Activated T-helper 17 cell treated with anti-CD3 and anti-CD28 coated beads, Interleukin-2, amount 50 U/mL, for 72 hours (primary cell): ENCODE results near the gene KRT36. TPM values are rescaled to one million over a fixed set of nuclear protein-coding genes. Genes with fewer than 3 reads are reported as not detected.

Source experiments
- ATAC-seq: fragments of 150-1000 bp; cut with Tn5 transposase; replicated peaks from 2 replicates; pipeline ENCODE4 v1.10.0; 2021; ENCODE audit warnings: mild to moderate bottlenecking, moderate library complexity
- H3K27ac Mint-ChIP-seq: one replicate; pipeline ENCODE4 v1.8.0; 2022; ENCODE audit warnings: mixed read lengths
- H3K27me3 Mint-ChIP-seq: one replicate; pipeline ENCODE4 v1.8.0; 2022; ENCODE audit warnings: mixed read lengths
- H3K36me3 Mint-ChIP-seq: one replicate; pipeline ENCODE4 v1.8.0; 2022; ENCODE audit warnings: low read depth, mild to moderate bottlenecking, mixed read lengths
- H3K4me1 Mint-ChIP-seq: one replicate; pipeline ENCODE4 v1.8.0; 2022; ENCODE audit warnings: mixed read lengths
- H3K4me3 Mint-ChIP-seq: one replicate; pipeline ENCODE4 v1.8.0; 2022; ENCODE audit warnings: mild to moderate bottlenecking, mixed read lengths
- H3K9me3 Mint-ChIP-seq: one replicate; pipeline ENCODE4 v1.8.0; 2022; ENCODE audit warnings: mixed read lengths
- total RNA-seq, 2 donors: library from RNA; stranded (reverse); gene quantifications; one replicate each; pipeline ENCODE4 v1.2.3, GENCODE V29; 2022

Gene KRT36
- total RNA-seq, 2 donors from 2014 or later = not detected

GRCh38 chr17:41456204-41456603, 33.5 kb downstream of the KRT36 start:
- ATAC-seq = no peak
- H3K27ac Mint-ChIP-seq = no peak overlapping the region
- H3K4me1 Mint-ChIP-seq = no peaks in the 10 kb centered on the region
- no peaks in the 10 kb centered on the region for H3K36me3 Mint-ChIP-seq
- no peaks in the 10 kb centered on the region for H3K9me3 Mint-ChIP-seq
- no peak overlapping the region for H3K4me3 Mint-ChIP-seq
- peaks cover 2% of the 10 kb centered on the region for H3K27me3 Mint-ChIP-seq

GRCh38 chr17:41455236-41455635, 34.5 kb downstream of the KRT36 start:
- Mint-ChIP-seq H3K36me3 (no peaks in the 10 kb centered on the region), H3K9me3 (no peaks in the 10 kb centered on the region), H3K4me1 (no peaks in the 10 kb centered on the region), H3K4me3 (no peak overlapping the region), H3K27me3 (peaks cover 4% of the 10 kb centered on the region), H3K27ac (peak overlapping the region; percentile 6)
- no peak for ATAC-seq

GRCh38 chr17:41453066-41453465, 36.6 kb downstream of the KRT36 start:
- peaks cover 9% of the 10 kb centered on the region for H3K27me3 Mint-ChIP-seq
- H3K27ac Mint-ChIP-seq = no peak overlapping the region
- no peak overlapping the region for H3K4me3 Mint-ChIP-seq
- no peaks in the 10 kb centered on the region for H3K36me3 Mint-ChIP-seq
- H3K4me1 Mint-ChIP-seq = no peaks in the 10 kb centered on the region
- H3K9me3 Mint-ChIP-seq = no peaks in the 10 kb centered on the region
- no peak for ATAC-seq

- peaks cover 9% of the 10 kb centered on the region for H3K27me3 Mint-ChIP-seq
- H3K9me3 Mint-ChIP-seq = no peaks in the 10 kb centered on the region
- no peak overlapping the region for H3K27ac Mint-ChIP-seq
- H3K4me3 Mint-ChIP-seq = no peak overlapping the region
- no peaks in the 10 kb centered on the region for H3K4me1 Mint-ChIP-seq
- ATAC-seq = no peak
- H3K36me3 Mint-ChIP-seq = no peaks in the 10 kb centered on the region
These were observed 37.4 kb downstream of the KRT36 start for GRCh38 chr17:41452281-41452680.

GRCh38 chr17:41451154-41451728, 38.5 kb downstream of the KRT36 start:
- no peak for ATAC-seq
- no peaks in the 10 kb centered on the region for H3K9me3 Mint-ChIP-seq
- H3K27me3 Mint-ChIP-seq = peaks cover 9% of the 10 kb centered on the region
- H3K4me1 Mint-ChIP-seq = no peaks in the 10 kb centered on the region
- H3K27ac Mint-ChIP-seq = no peak overlapping the region
- H3K36me3 Mint-ChIP-seq = no peaks in the 10 kb centered on the region
- H3K4me3 Mint-ChIP-seq = no peak overlapping the region

GRCh38 chr17:41449008-41449407, 40.7 kb downstream of the KRT36 start:
- no peak for ATAC-seq
- Mint-ChIP-seq H3K9me3 (no peaks in the 10 kb centered on the region), H3K4me1 (no peaks in the 10 kb centered on the region), H3K27ac (no peak overlapping the region), H3K4me3 (no peak overlapping the region), H3K36me3 (no peaks in the 10 kb centered on the region), H3K27me3 (peaks cover 9% of the 10 kb centered on the region)

- H3K4me1 Mint-ChIP-seq = no peaks in the 10 kb centered on the region
- H3K27me3 Mint-ChIP-seq = peaks cover 9% of the 10 kb centered on the region
- no peaks in the 10 kb centered on the region for H3K36me3 Mint-ChIP-seq
- no peak overlapping the region for H3K27ac Mint-ChIP-seq
- H3K9me3 Mint-ChIP-seq = no peaks in the 10 kb centered on the region
- no peak overlapping the region for H3K4me3 Mint-ChIP-seq
- no peak for ATAC-seq
These were observed 41.2 kb downstream of the KRT36 start for GRCh38 chr17:41448506-41448905.

GRCh38 chr17:41446806-41447205, 42.9 kb downstream of the KRT36 start:
- Mint-ChIP-seq H3K9me3 (no peaks in the 10 kb centered on the region), H3K4me3 (no peak overlapping the region), H3K36me3 (no peaks in the 10 kb centered on the region), H3K27ac (no peak overlapping the region), H3K4me1 (no peaks in the 10 kb centered on the region), H3K27me3 (peaks cover 12% of the 10 kb centered on the region)
- peak; percentile 21 for ATAC-seq

GRCh38 chr17:41444640-41445039, 45.1 kb downstream of the KRT36 start:
- H3K27me3 Mint-ChIP-seq = peaks cover 8% of the 10 kb centered on the region
- H3K9me3 Mint-ChIP-seq = no peaks in the 10 kb centered on the region
- H3K4me1 Mint-ChIP-seq = no peaks in the 10 kb centered on the region
- ATAC-seq = peak; percentile 7
- H3K27ac Mint-ChIP-seq = peak overlapping the region; percentile 30
- H3K4me3 Mint-ChIP-seq = no peak overlapping the region
- H3K36me3 Mint-ChIP-seq = no peaks in the 10 kb centered on the region

GRCh38 chr17:41444186-41444585, 45.5 kb downstream of the KRT36 start:
- Mint-ChIP-seq H3K4me3 (no peak overlapping the region), H3K36me3 (no peaks in the 10 kb centered on the region)

GRCh38 chr17:41442739-41443138, 47.0 kb downstream of the KRT36 start:
- Mint-ChIP-seq H3K4me3 (no peak overlapping the region), H3K27ac (no peak overlapping the region), H3K9me3 (no peaks in the 10 kb centered on the region), H3K4me1 (no peaks in the 10 kb centered on the region), H3K36me3 (no peaks in the 10 kb centered on the region), H3K27me3 (peaks cover 3% of the 10 kb centered on the region)
- ATAC-seq = no peak

More at GRCh38 chr17:41444186-41444585, 45.5 kb downstream of the KRT36 start:
- H3K27me3 Mint-ChIP-seq = peaks cover 8% of the 10 kb centered on the region
- peak overlapping the region; percentile 30 for H3K27ac Mint-ChIP-seq
- no peaks in the 10 kb centered on the region for H3K9me3 Mint-ChIP-seq
- no peaks in the 10 kb centered on the region for H3K4me1 Mint-ChIP-seq
- ATAC-seq = peak; percentile 52

- ATAC-seq = no peak
- Mint-ChIP-seq H3K27me3 (peaks cover 3% of the 10 kb centered on the region), H3K9me3 (no peaks in the 10 kb centered on the region)
These were observed 49.1 kb downstream of the KRT36 start, which contains the start of gene KRT38 for GRCh38 chr17:41440531-41441033. Gene KRT38 (minus strand): TSS chr17:41440983. CDS start chr17:41440921, 62 bp downstream.

GRCh38 chr17:41439375-41439774, 50.3 kb downstream of the KRT36 start:
- Mint-ChIP-seq H3K4me3 (no peak overlapping the region), H3K36me3 (no peaks in the 10 kb centered on the region), H3K9me3 (no peaks in the 10 kb centered on the region), H3K27me3 (peaks cover 3% of the 10 kb centered on the region), H3K27ac (no peak overlapping the region), H3K4me1 (no peaks in the 10 kb centered on the region)
- ATAC-seq = no peak

More at GRCh38 chr17:41440531-41441033, 49.1 kb downstream of the KRT36 start, which contains the start of gene KRT38:
- H3K4me1 Mint-ChIP-seq = no peaks in the 10 kb centered on the region
- H3K4me3 Mint-ChIP-seq = no peak within 1 kb of the TSS
- H3K27ac Mint-ChIP-seq = no peak within 1 kb of the TSS
- H3K36me3 Mint-ChIP-seq = no peaks in the 10 kb centered on the region

GRCh38 chr17:41437769-41438168, 51.9 kb downstream of the KRT36 start:
- no peak overlapping the region for H3K27ac Mint-ChIP-seq
- ATAC-seq = no peak

GRCh38 chr17:41437254-41437653, 52.5 kb downstream of the KRT36 start:
- no peak for ATAC-seq
- H3K4me3 Mint-ChIP-seq = no peak overlapping the region

More at GRCh38 chr17:41437769-41438168, 51.9 kb downstream of the KRT36 start:
- no peaks in the 10 kb centered on the region for H3K4me1 Mint-ChIP-seq
- no peaks in the 10 kb centered on the region for H3K36me3 Mint-ChIP-seq
- no peaks in the 10 kb centered on the region for H3K27me3 Mint-ChIP-seq
- H3K9me3 Mint-ChIP-seq = no peaks in the 10 kb centered on the region
- no peak overlapping the region for H3K4me3 Mint-ChIP-seq

More at GRCh38 chr17:41437254-41437653, 52.5 kb downstream of the KRT36 start:
- H3K27ac Mint-ChIP-seq = no peak overlapping the region
- H3K9me3 Mint-ChIP-seq = no peaks in the 10 kb centered on the region
- H3K36me3 Mint-ChIP-seq = no peaks in the 10 kb centered on the region
- H3K4me1 Mint-ChIP-seq = no peaks in the 10 kb centered on the region
- no peaks in the 10 kb centered on the region for H3K27me3 Mint-ChIP-seq
